ENCODE measurements around the gene PTPRT. TPM values are rescaled to one million over a fixed set of nuclear protein-coding genes. Genes with fewer than 3 reads are reported as not detected.

PTPRT gene
- total and polyA plus RNA-seq, 2 experiments from 2014 or later = not detected

- TF ChIP-seq ZNF462 (CRISPR knock-in tag; IDR thresholded peaks at IDR 0.05) (no peak), REST (IDR thresholded peaks at IDR 0.05; ENCODE audit: unreplicated experiment) (no peak), NANOG (IDR thresholded peaks at IDR 0.05; ENCODE audit: borderline replicate concordance) (no peak), JUNB (IDR thresholded peaks at IDR 0.05; ENCODE audit: unreplicated experiment) (no peak)
These were observed 145.8 kb downstream of the PTPRT start (continued) for GRCh38 chr20:43043887-43044286.

DNA sequence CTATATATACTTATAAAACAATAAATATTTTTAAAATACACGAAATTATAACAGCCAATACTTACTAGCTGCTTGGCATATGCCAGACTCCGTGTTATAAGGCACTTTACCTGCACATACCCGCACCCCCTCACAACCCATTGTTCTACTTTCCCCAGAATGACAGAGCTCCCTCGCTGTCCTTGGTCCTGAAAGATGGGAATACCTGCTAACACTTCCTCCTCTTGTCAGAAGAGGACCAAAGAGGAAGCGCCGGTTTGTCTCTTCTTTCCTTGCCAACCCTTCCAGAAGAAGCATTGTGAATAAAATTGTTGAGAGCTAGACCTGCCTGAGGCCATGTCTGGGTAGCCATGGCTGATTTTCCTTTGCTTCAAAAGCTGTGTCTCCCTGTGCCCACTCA lies 149.3 kb downstream of the PTPRT start:
- DNase-seq (ENCODE audit: low spot score) (peak; percentile 1), ATAC-seq (peak; percentile 31; the same call in 2 of the 3 replicates)
- Histone ChIP-seq H2AFZ (no peak overlapping the region), H3K4me2 (no peak overlapping the region), H3K79me2 (replicated peaks; ENCODE audit: insufficient read depth) (no peaks in the 10 kb centered on the region), H3F3A (replicated peaks; ENCODE audit: low read depth) (no peaks in the 10 kb centered on the region), H3K9me2 (ENCODE audit: insufficient read depth) (no peaks in the 10 kb centered on the region), H3K4me3 (no peak overlapping the region), H4K20me1 (replicated peaks; ENCODE audit: insufficient read depth) (no peaks in the 10 kb centered on the region), H3K27me3 (ENCODE audit: insufficient read depth) (no peaks in the 10 kb centered on the region), H3K4me1 (ENCODE audit: insufficient read depth) (no peaks in the 10 kb centered on the region), H3K36me3 (ENCODE audit: insufficient read depth) (peaks cover 9% of the 10 kb centered on the region; the same call in 1 of the 2 replicates), H3K27ac (ENCODE audit: low read depth) (no peak overlapping the region)
- Mint-ChIP-seq H3K36me3 (ENCODE audit: low read depth) (peaks cover 11% of the 10 kb centered on the region; the same call in 2 of the 3 replicates), H3K9me3 (peaks cover 90% of the 10 kb centered on the region), H3K27ac (no peak overlapping the region), H3K4me1 (no peaks in the 10 kb centered on the region), H3K4me3 (no peak overlapping the region), H3K27me3 (ENCODE audit: insufficient read depth, low read depth, poor library complexity) (no peaks in the 10 kb centered on the region)
- TF ChIP-seq ETS1 (IDR thresholded peaks at IDR 0.05) = no peak
- no peak for TF ChIP-seq POLR2AphosphoS5 (IDR thresholded peaks at IDR 0.05; ENCODE audit: low read depth)
